G401.6 (cell line): ENCODE results near the gene PDZD7.
"Not testable (repeated sequence)": the region's sequence is repeated elsewhere in the genome, so short reads cannot be mapped to it uniquely, and the experiment has no call there.

Experiments
- FAIRE-seq: peaks from 2 replicates; lab custom pipeline; 2012; peaks lifted over from hg19 to GRCh38; lab: Jason Lieb, UNC

The PDZD7 gene

GRCh38 chr10:100982916-100983830 is 47.8 kb downstream of the PDZD7 start:
- FAIRE-seq: no peak

- FAIRE-seq: no peak
These were observed 49.7 kb downstream of the PDZD7 start for GRCh38 chr10:100981178-100981772.

- FAIRE-seq: no peak
These were observed 50.2 kb downstream of the PDZD7 start for GRCh38 chr10:100980711-100981110.

GRCh38 chr10:100980311-100980710 is 50.6 kb downstream of the PDZD7 start:
- FAIRE-seq: no peak

- no peak for FAIRE-seq
These were observed 51.1 kb downstream of the PDZD7 start for GRCh38 chr10:100979791-100980272.

GRCh38 chr10:100978901-100979195 is 52.1 kb downstream of the PDZD7 start:
- FAIRE-seq: no peak

- FAIRE-seq: no peak
These were observed 52.6 kb downstream of the PDZD7 start for GRCh38 chr10:100978121-100978900.

- FAIRE-seq: no peak
These were observed 53.5 kb downstream of the PDZD7 start for GRCh38 chr10:100977436-100977835.

- no peak for FAIRE-seq
These were observed 54.0 kb downstream of the PDZD7 start for GRCh38 chr10:100976906-100977305.

GRCh38 chr10:100975397-100975796 is 55.5 kb downstream of the PDZD7 start:
- FAIRE-seq: not testable (repeated sequence)

- FAIRE-seq: no peak
These were observed 57.9 kb downstream of the PDZD7 start for GRCh38 chr10:100972904-100973535.

GRCh38 chr10:100972115-100972903 is 58.6 kb downstream of the PDZD7 start:
- no peak for FAIRE-seq

- FAIRE-seq: no peak
These were observed 59.8 kb downstream of the PDZD7 start for GRCh38 chr10:100970914-100971811.

GRCh38 chr10:100970076-100970913 is 60.6 kb downstream of the PDZD7 start:
- no peak for FAIRE-seq

GRCh38 chr10:100969187-100970075 is 61.5 kb downstream of the PDZD7 start, which contains the start of gene SEMA4G:
Gene SEMA4G, plus strand, starts transcription at chr10:100969504. Its CDS starts 3,409 bp downstream, at chr10:100972913.
- no peak for FAIRE-seq

GRCh38 chr10:100968863-100969186 is 62.1 kb downstream of the PDZD7 start:
- FAIRE-seq: no peak

GRCh38 chr10:100968062-100968736 is 62.7 kb downstream of the PDZD7 start:
- no peak for FAIRE-seq

- no peak for FAIRE-seq
These were observed 63.6 kb downstream of the PDZD7 start for GRCh38 chr10:100967332-100967731.
